WTC11 (cell line): ENCODE measurements around the gene TMOD3.

ENCODE experiments used
- ATF1 ChIP-seq: sonication (generic); formaldehyde crosslinking; IDR thresholded peaks from 2 replicates; pipeline ENCODE4 v1.8.1; 2023; ENCODE audit warnings: mild to moderate bottlenecking, moderate library complexity, missing genetic modification reagents
- ESRRA ChIP-seq: sonication (generic); formaldehyde crosslinking; IDR thresholded peaks from 2 replicates; pipeline ENCODE4 v1.8.1; 2022; ENCODE audit warnings: mild to moderate bottlenecking, missing genetic modification reagents, borderline replicate concordance
- NR1H2 ChIP-seq: sonication (generic); formaldehyde crosslinking; IDR thresholded peaks from 2 replicates; pipeline ENCODE4 v1.9.0; 2021; ENCODE audit warnings: mild to moderate bottlenecking, moderate library complexity, missing genetic modification reagents
- SP1 ChIP-seq: sonication (generic); formaldehyde crosslinking; conservative IDR thresholded peaks from 2 replicates; pipeline ENCODE4 v1.8.1; 2022; ENCODE audit warnings: missing genetic modification reagents
- TF ChIP-seq, protein P1 (sequence below): fragments of 200-600 bp; IDR thresholded peaks from 2 replicates; pipeline ENCODE4 v1.8.0; 2022; ENCODE audit warnings: antibody characterized with exemption

DNA sequence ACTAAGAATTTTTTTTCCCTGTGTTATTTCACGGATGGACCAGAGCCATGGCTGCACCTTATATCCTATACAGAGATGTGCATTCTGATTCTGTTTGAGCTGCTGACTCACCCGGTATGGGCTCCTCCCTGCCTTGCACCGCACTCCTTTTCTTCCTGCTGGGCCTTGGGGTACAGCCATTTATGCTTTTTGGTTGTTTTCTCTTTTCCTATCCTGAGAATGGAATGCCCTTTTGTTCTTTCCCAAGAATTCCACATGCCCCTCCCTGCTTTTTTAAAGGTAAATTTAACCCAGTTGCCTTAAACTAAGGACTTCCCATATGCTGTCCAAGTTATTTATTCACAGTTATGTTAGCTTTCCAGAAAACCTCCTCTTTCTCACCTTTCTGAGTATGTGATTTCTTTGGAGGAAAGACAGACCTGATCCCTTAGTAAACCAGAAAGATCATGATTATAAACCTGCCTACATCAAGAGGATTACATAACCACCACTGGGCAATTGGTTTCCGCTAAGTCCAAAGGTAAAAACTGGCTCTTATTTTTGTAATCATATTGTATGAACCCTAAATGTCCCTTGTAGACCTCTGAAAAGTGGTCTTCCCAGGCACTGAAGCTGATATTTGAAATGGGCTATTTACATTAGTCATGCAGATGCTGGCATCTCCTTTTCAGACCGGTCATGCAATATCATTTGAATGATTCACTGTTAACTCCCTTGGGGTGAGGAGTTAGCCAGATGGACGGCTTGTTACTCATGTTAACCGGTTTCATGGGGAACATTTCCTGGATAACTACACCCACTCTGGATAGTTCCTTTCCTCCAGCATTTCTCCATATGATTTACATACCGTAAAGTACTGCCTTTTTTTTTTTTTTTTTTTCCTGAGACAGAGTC, 45.5 kb downstream of the TMOD3 start:
- TF ChIP-seq NR1H2 (CRISPR knock-in tag) (no peak), ATF1 (CRISPR knock-in tag) (no peak), ESRRA (CRISPR knock-in tag) (no peak), SP1 (no peak)
- TF ChIP-seq, protein P1, sequence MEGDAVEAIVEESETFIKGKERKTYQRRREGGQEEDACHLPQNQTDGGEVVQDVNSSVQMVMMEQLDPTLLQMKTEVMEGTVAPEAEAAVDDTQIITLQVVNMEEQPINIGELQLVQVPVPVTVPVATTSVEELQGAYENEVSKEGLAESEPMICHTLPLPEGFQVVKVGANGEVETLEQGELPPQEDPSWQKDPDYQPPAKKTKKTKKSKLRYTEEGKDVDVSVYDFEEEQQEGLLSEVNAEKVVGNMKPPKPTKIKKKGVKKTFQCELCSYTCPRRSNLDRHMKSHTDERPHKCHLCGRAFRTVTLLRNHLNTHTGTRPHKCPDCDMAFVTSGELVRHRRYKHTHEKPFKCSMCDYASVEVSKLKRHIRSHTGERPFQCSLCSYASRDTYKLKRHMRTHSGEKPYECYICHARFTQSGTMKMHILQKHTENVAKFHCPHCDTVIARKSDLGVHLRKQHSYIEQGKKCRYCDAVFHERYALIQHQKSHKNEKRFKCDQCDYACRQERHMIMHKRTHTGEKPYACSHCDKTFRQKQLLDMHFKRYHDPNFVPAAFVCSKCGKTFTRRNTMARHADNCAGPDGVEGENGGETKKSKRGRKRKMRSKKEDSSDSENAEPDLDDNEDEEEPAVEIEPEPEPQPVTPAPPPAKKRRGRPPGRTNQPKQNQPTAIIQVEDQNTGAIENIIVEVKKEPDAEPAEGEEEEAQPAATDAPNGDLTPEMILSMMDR = no peak
